IMR-90 (cell line): ENCODE results near the gene TMEM218. TPM values are rescaled to one million over a fixed set of nuclear protein-coding genes. Genes with fewer than 3 reads are reported as not detected.

ENCODE experiments used
- ATAC-seq: fragments of 200-7000 bp; cut with Tn5 transposase; 2 replicates; pipeline ENCODE4 v1.9.1; 2020; ENCODE audit warnings: low read depth, mild to moderate bottlenecking, moderate library complexity
- BruUV-seq: library from RNA; stranded (reverse); fragments of 400-500 nt; replicated peaks from 2 replicates; lab custom pipeline; 2021; lab: Mats Ljungman, UMichigan
- CTCF ChIA-PET: fragments of 300-600 bp; formaldehyde crosslinking; extraction: SDS; loops from one replicate; lab custom pipeline; 2021; ENCODE audit warnings: antibody characterized with exemption; lab: Yijun Ruan, JAX
- POLR2A ChIA-PET: fragments of 300-600 bp; sonication (Branson Sonifier 250); formaldehyde crosslinking; loops from one replicate; lab custom pipeline; 2022; ENCODE audit warnings: antibody characterized with exemption; ENCODE audit not compliant: unreplicated experiment; lab: Charles Lee
- DNase-seq: peaks from one replicate; pipeline ENCODE4 v3.0.0; 2013
- H2AFZ ChIP-seq: replicated peaks from 2 replicates; pipeline ENCODE3; 2013; ENCODE audit warnings: low read length, mild to moderate bottlenecking; ENCODE audit not compliant: poor library complexity
- H2AK5ac ChIP-seq: 2 replicates; pipeline ENCODE4 v1.6.1; 2013; ENCODE audit warnings: low read depth, low read length, inconsistent platforms
- H2AK9ac ChIP-seq: replicated peaks from 2 replicates; pipeline ENCODE3; 2013; ENCODE audit warnings: mild to moderate bottlenecking, low read depth, low read length, moderate library complexity; ENCODE audit not compliant: poor library complexity
- H2BK120ac ChIP-seq: 2 replicates; pipeline ENCODE4 v1.6.1; 2013; ENCODE audit warnings: low read depth, low read length, inconsistent platforms
- H2BK15ac ChIP-seq: 3 replicates; pipeline ENCODE4 v1.6.1; 2013; ENCODE audit warnings: low read depth, low read length, inconsistent platforms
- H2BK20ac ChIP-seq: 2 replicates; pipeline ENCODE4 v1.6.1; 2013; ENCODE audit warnings: low read depth, mild to moderate bottlenecking, inconsistent platforms, low read length, moderate library complexity
- H2BK5ac ChIP-seq: 2 replicates; pipeline ENCODE4 v1.6.1; 2013; ENCODE audit warnings: mild to moderate bottlenecking, low read depth, low read length, inconsistent platforms; ENCODE audit not compliant: poor library complexity, severe bottlenecking
- H3K14ac ChIP-seq: replicated peaks from 2 replicates; pipeline ENCODE4 v1.6.1; 2013; ENCODE audit warnings: low read depth, low read length, inconsistent platforms
- H3K18ac ChIP-seq: 2 replicates; pipeline ENCODE4 v1.6.1; 2013; ENCODE audit warnings: low read depth, low read length, control low read depth
- H3K23ac ChIP-seq: 2 replicates; pipeline ENCODE4 v1.6.1; 2013; ENCODE audit warnings: low read depth, low read length, inconsistent platforms
- H3K27ac ChIP-seq: 2 replicates; pipeline ENCODE4 v1.5.1; 2013; ENCODE audit warnings: mild to moderate bottlenecking, control low read depth, low read length; ENCODE audit not compliant: insufficient read depth
- H3K27me3 ChIP-seq: 2 replicates; pipeline ENCODE4 v1.6.1; 2013; ENCODE audit warnings: low read length; ENCODE audit not compliant: control insufficient read depth, insufficient read depth
- H3K36me3 ChIP-seq: 2 replicates; pipeline ENCODE4 v1.6.1; 2013; ENCODE audit warnings: low read length, mixed read lengths; ENCODE audit not compliant: control insufficient read depth, insufficient read depth
- H3K4ac ChIP-seq: 2 replicates; pipeline ENCODE4 v1.6.1; 2013; ENCODE audit warnings: low read depth, low read length, inconsistent platforms
- H3K4me1 ChIP-seq: 2 replicates; pipeline ENCODE4 v1.6.1; 2013; ENCODE audit warnings: low read length, mixed read lengths; ENCODE audit not compliant: control insufficient read depth, insufficient read depth
- H3K4me2 ChIP-seq: 2 replicates; pipeline ENCODE4 v1.6.1; 2013; ENCODE audit warnings: low read depth, mild to moderate bottlenecking, control low read depth, low read length, moderate library complexity
- H3K4me3 ChIP-seq: 2 replicates; pipeline ENCODE4 v1.5.1; 2013; ENCODE audit warnings: low read depth, mild to moderate bottlenecking, control low read depth, low read length, moderate library complexity; ENCODE audit not compliant: insufficient read depth
- H3K56ac ChIP-seq: 2 replicates; pipeline ENCODE4 v1.6.1; 2013; ENCODE audit warnings: low read length, inconsistent platforms; ENCODE audit not compliant: insufficient read depth; ENCODE audit errors: extremely low read depth
- H3K79me1 ChIP-seq, 2 experiments: 2 replicates each; pipeline ENCODE4 v1.6.1; 2013; ENCODE audit warnings: low read length in 2 of 2, inconsistent platforms in 1 of 2, low read depth in 1 of 2
- H3K9ac ChIP-seq: 2 replicates; pipeline ENCODE4 v1.6.1; 2013; ENCODE audit warnings: low read depth, low read length, control low read depth
- H3K9me1 ChIP-seq: 2 replicates; pipeline ENCODE4 v1.6.1; 2013; ENCODE audit warnings: low read length, inconsistent platforms; ENCODE audit not compliant: insufficient read depth
- H3K9me3 ChIP-seq: 2 replicates; pipeline ENCODE4 v1.6.1; 2013; ENCODE audit warnings: low read length; ENCODE audit not compliant: control insufficient read depth, insufficient read depth
- H4K20me1 ChIP-seq: 2 replicates; pipeline ENCODE4 v1.6.1; 2013; ENCODE audit warnings: low read length, inconsistent platforms; ENCODE audit not compliant: insufficient read depth
- H4K5ac ChIP-seq: 2 replicates; pipeline ENCODE4 v1.6.1; 2013; ENCODE audit warnings: mild to moderate bottlenecking, low read depth, low read length, control low read depth
- H4K8ac ChIP-seq, 2 experiments: 2 replicates each; pipeline ENCODE4 v1.6.1; 2013; ENCODE audit warnings: low read depth in 2 of 2, low read length in 2 of 2, control low read depth in 1 of 2, inconsistent platforms in 1 of 2
- H4K91ac ChIP-seq: 2 replicates; pipeline ENCODE4 v1.6.1; 2013; ENCODE audit warnings: low read depth, low read length, inconsistent platforms; ENCODE audit not compliant: insufficient read depth
- BHLHE40 ChIP-seq: fragments of 150-350 bp; IDR thresholded peaks from 2 replicates; pipeline ENCODE4 v1.6.1; 2016; ENCODE audit warnings: mild to moderate bottlenecking, low read depth, low read length
- CEBPB ChIP-seq: IDR thresholded peaks from 2 replicates; pipeline ENCODE4 v1.6.1; 2012; ENCODE audit warnings: low read depth, low read length, improper control_type of control experiment
- MAFK ChIP-seq: IDR thresholded peaks from 2 replicates; pipeline ENCODE4 v1.6.1; 2012; ENCODE audit warnings: low read depth, low read length, improper control_type of control experiment
- MAZ ChIP-seq: IDR thresholded peaks from 2 replicates; pipeline ENCODE4 v1.6.1; 2012; ENCODE audit warnings: low read depth, mild to moderate bottlenecking, low read length, improper control_type of control experiment, moderate library complexity, borderline replicate concordance
- RAD21 ChIP-seq: IDR thresholded peaks from 2 replicates; pipeline ENCODE4 v1.6.1; 2012; ENCODE audit warnings: low read length, improper control_type of control experiment
- RCOR1 ChIP-seq: IDR thresholded peaks from 2 replicates; pipeline ENCODE4 v1.6.1; 2012; ENCODE audit warnings: mild to moderate bottlenecking, low read length, improper control_type of control experiment; ENCODE audit not compliant: insufficient replicate concordance
- RFX5 ChIP-seq: IDR thresholded peaks from 2 replicates; pipeline ENCODE4 v1.8.0; 2012; ENCODE audit warnings: low read depth, mild to moderate bottlenecking, low read length, moderate library complexity
- SMC3 ChIP-seq: fragments of 150-350 bp; IDR thresholded peaks from 2 replicates; pipeline ENCODE4 v1.6.1; 2016; ENCODE audit warnings: low read depth, mild to moderate bottlenecking, antibody characterized with exemption, low read length, moderate library complexity
- WGBS, 2 experiments: methylation state at CpG; one replicate each; pipeline versions ENCODE4 v1.1.5 to v1.1.7; 2013; ENCODE audit warnings: missing lambda C conversion rate in 2 of 2; ENCODE audit not compliant: insufficient read length in 1 of 2; ENCODE audit errors: extremely low coverage in 2 of 2; 5-methylcytosine and 5-hydroxymethylcytosine counted together
- dilution Hi-C: fragments of 300-500 bp; cut with HindIII; formaldehyde crosslinking; loops from one replicate; pipeline ENCODE4 v1.14.3; 2018; ENCODE audit warnings: low sequenced_read_pairs; ENCODE audit not compliant: unreplicated experiment
- in situ Hi-C: fragments of 300-500 bp; cut with MboI; formaldehyde crosslinking; loops from 3 replicates; pipeline ENCODE4 v1.14.3; 2019; ENCODE audit warnings: low sequenced_read_pairs, inconsistent platforms, mixed read lengths
- intact Hi-C: fragments of 100-400 bp; cut with micrococcal nuclease; formaldehyde crosslinking; loops from 2 replicates; pipeline ENCODE4 v1.10.0; 2022
- polyA plus RNA-seq, 3 experiments: library from polyadenylated mRNA; depleted of rRNA; stranded (reverse); fragments of >200 nt; gene quantifications; 2 replicates each; pipeline ENCODE4 v1.2.3, GENCODE V29; 2012; ENCODE audit warnings: low replicate concordance in 1 of 3
- total RNA-seq: library from RNA; depleted of rRNA; stranded (reverse); fragments of >200 nt; gene quantifications from 2 replicates; pipeline ENCODE4 v1.2.3, GENCODE V29; 2012
- TF ChIP-seq, protein P1 (sequence below): fragments of 150-350 bp; IDR thresholded peaks from 2 replicates; pipeline ENCODE4 v1.6.1; 2017; ENCODE audit warnings: mild to moderate bottlenecking, antibody characterized with exemption, low read length, low read depth

Gene TMEM218
- total and polyA plus RNA-seq, 2 of the 4 experiments (the other 2 are of a cell fraction), result 19.4 to 23.0 TPM

DNA sequence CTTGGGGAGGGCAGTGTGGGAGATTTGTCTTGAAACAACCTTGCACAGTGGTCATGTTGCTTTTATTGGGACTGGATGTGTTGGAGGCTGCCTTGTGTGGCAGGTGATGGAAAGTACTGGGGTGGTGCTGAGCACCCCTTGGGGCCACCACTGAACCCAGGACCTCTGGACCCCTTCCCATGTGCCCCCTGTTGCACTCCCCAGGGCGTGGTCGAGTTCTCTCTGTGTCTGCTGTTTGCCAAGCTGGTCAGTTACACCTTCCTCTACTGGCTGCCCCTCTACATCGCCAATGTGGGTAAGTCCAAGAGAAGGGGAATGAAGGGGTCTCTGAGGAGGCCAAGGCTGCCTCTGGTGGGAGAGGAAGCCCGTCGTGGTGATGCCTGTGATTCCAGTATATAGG lies 29.4 kb downstream of the TMEM218 start:
- no TSS peak for BruUV-seq

More for the DNA sequence above, 29.4 kb downstream of the TMEM218 start:
- H3K18ac ChIP-seq, result no peak overlapping the region
- H2AK9ac ChIP-seq, result peak overlapping the region; percentile 18
- no peak overlapping the region; a peak in 1 of 4 replicates for H4K8ac ChIP-seq
- H3K4me2 ChIP-seq, result no peak overlapping the region
- H3K36me3 ChIP-seq, result no peaks in the 10 kb centered on the region
- WGBS, 2 experiments, result no CpG with 5 or more reads among the region's 5 CpGs
- H3K4me1 ChIP-seq, result peaks cover 11% of the 10 kb centered on the region
- no peaks in the 10 kb centered on the region for H3K27me3 ChIP-seq
- H4K20me1 ChIP-seq, result no peaks in the 10 kb centered on the region
- no peak overlapping the region for H3K27ac ChIP-seq
- no peak for ATAC-seq
- in situ Hi-C loops, result no loop called here
- DNase-seq, result no peak
- no peak for TF ChIP-seq RCOR1
- no peak for TF ChIP-seq BHLHE40
- TF ChIP-seq RFX5, result no peak
- TF ChIP-seq RAD21, result no peak
- TF ChIP-seq, protein P1, sequence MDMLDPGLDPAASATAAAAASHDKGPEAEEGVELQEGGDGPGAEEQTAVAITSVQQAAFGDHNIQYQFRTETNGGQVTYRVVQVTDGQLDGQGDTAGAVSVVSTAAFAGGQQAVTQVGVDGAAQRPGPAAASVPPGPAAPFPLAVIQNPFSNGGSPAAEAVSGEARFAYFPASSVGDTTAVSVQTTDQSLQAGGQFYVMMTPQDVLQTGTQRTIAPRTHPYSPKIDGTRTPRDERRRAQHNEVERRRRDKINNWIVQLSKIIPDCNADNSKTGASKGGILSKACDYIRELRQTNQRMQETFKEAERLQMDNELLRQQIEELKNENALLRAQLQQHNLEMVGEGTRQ, result no peak
- no peak for TF ChIP-seq SMC3
- TF ChIP-seq MAZ, result no peak
- TF ChIP-seq MAFK, result no peak
- no peak for TF ChIP-seq CEBPB
- ChIA-PET CTCF (interaction anchor here (1.1 to 1.4 kb wide), 2 partner anchors 9 to 61 kb away, joined by 3 to 6 read pairs; no protein-coding TSS in a partner anchor), POLR2A (no interaction called here)
- H3K9me1 ChIP-seq, result peaks cover 19% of the 10 kb centered on the region
- no peak overlapping the region for H3K9ac ChIP-seq
- H3K9me3 ChIP-seq, result no peaks in the 10 kb centered on the region
- H2BK15ac ChIP-seq, result no peak overlapping the region; the same call in 2 of the 3 replicates
- H3K14ac ChIP-seq, result no peak overlapping the region
- peak overlapping the region; percentile 13; the same call in 1 of the 2 replicates for H2BK20ac ChIP-seq
- peak overlapping the region; percentile 75 for H2BK120ac ChIP-seq
- no peak overlapping the region for H4K91ac ChIP-seq
- no peak overlapping the region for H2AFZ ChIP-seq
- no peak overlapping the region for H3K56ac ChIP-seq
- dilution Hi-C loops, result no loop called here
- no peak overlapping the region; the same call in 1 of the 2 replicates for H4K5ac ChIP-seq
- peak overlapping the region; percentile 27; the same call in 1 of the 2 replicates for H2AK5ac ChIP-seq
- no peak overlapping the region for H3K23ac ChIP-seq
- H3K4ac ChIP-seq, result no peak overlapping the region
- no peak overlapping the region for H2BK5ac ChIP-seq
- H3K4me3 ChIP-seq, result no peak overlapping the region
- intact Hi-C loops, result no loop called here
- no peaks in the 10 kb centered on the region for H3K79me1 ChIP-seq
